HG03280 (cell line): ENCODE measurements around the gene ICOSLG.
"Not testable (repeated sequence)": the region's sequence is repeated elsewhere in the genome, so short reads cannot be mapped to it uniquely, and the experiment has no call there.

Source experiments
- ATAC-seq: cut with Tn5 transposase; IDR thresholded peaks from one replicate; pipeline ENCODE4 v1.9.1; 2021; ENCODE audit warnings: mild to moderate bottlenecking, moderate library complexity; ENCODE audit not compliant: unreplicated experiment

ICOSLG gene, protein sequence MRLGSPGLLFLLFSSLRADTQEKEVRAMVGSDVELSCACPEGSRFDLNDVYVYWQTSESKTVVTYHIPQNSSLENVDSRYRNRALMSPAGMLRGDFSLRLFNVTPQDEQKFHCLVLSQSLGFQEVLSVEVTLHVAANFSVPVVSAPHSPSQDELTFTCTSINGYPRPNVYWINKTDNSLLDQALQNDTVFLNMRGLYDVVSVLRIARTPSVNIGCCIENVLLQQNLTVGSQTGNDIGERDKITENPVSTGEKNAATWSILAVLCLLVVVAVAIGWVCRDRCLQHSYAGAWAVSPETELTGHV

DNA sequence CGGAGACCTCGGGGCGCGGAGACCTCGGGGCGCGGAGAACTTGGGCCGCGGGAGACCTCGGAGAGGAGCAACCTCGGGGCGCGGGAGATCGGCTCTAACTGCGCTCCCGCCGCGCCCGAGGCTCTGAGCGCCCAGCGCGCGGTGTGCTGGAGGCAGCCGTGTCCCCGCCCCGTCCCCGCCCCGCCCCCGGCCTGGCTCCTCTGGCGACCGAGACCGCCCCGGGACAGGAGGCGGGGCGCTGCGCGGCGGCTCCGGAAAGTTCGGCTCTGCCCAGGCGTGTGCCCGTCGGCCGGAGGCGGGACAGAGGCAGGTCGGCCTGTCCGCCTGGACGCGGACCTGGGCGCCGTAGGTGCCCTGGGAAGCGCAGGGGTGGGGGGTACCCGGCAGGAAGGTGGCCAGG, at the start of gene ICOSLG:
TSS of gene ICOSLG (minus strand) at position 102 of the 400 bp plus-strand sequence. CDS start 126 bp downstream, outside the sequence.
- ATAC-seq = peak; percentile 36

DNA sequence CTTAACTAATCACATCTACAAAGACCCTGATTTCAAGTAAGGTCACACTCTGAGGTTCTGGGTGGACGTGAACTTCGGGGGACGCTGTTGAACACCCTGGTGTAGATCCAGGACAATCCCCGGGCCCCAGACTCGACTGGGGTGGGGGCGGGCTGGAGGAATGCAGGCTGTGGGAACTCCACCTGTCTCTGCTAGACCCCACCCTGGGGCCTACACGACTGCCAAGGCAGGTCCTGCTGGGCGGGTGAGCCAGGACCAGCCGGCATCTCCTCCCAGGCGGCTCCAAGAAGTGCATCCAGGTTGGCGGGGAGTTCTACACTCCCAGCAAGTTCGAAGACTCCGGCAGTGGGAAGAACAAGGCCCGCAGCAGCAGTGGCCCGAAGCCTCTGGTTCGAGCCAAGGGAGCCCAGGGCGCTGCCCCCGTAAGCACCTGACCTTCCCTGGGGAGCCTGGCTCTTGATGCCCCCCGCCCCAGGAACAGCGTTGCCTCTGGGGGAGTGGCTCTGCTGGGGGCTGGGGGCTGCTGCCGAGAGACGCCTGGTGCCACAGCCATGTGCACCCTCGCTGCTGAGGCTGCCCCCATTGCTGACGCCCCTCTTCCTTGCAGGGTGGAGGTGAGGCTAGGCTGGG, 48.8 kb upstream of the ICOSLG start:
- no peak for ATAC-seq

GRCh38 chr21:44288251-44289110, 47.7 kb upstream of the ICOSLG start:
- ATAC-seq = no peak

DNA sequence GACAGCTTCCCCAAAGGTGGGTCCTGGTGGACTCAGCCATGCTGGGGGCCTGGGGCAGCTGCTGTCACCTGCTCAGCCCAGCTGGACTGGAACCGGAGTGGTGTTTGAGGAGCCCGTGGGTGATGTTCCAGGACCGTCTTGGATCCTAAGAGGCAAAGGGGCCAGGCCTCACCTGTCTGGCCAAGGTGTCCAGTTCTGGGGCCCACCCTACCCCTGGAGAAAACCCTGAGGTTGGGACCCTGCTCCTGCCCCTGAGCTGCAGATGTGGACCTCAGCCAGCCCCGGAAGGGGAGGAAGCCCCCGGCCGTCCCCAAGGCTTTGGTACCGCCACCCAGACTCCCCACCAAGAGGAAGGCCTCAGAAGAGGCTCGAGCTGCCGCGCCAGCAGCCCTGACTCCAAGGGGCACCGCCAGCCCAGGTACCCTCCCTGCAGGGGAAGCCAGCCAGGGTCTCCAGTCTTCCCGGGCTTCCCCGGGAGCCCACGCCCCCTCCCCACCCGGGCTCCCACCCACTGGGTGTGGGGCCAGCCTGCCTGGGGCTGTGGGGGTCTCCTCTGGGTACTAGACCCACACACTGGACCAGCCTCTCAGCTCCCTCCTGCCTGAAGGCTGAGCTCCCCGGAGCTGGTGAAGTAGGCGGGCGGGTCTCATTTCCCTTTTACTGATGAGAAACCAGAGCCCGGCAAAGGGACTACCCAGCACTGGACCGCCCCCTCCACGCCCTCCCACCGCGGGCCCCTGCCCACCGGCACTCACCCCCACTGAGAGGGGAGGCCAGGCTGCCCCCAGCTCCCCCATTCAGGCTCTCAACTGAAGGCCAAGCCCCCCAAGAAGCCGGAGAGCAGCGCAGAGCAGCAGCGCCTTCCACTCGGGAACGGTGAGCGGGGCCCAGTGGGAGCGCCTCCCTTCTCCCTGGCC, 46.2 kb upstream of the ICOSLG start:
- ATAC-seq = no peak

DNA sequence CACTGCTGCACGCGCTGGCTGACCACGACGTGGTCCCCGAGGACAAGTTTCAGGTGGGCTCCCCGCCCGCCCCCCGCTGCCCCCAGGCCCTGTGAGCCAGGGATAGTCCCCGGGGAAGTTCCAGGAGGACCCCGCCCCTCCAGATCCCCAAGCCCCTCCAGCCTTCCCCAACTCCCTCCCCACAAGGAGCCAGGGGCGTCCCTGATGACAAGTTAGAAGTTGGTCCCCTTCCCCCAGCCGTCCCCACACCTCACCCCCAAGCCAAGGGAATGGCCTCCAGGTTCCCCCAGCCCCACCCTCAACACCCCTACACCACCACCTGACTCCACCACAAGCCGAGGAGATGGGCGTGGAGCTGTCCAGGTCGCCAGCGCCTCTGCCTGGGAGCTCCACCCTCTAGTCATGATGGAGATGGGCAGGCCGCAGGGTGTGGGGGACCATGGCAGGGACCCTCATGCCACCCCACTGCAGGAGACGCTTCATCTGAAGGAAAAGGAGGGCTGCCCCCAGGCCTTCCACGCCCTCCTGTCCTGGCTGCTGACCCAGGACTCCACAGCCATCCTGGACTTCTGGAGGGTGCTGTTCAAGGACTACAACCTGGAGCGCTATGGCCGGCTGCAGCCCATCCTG, 45.5 kb upstream of the ICOSLG start:
- ATAC-seq = no peak

DNA sequence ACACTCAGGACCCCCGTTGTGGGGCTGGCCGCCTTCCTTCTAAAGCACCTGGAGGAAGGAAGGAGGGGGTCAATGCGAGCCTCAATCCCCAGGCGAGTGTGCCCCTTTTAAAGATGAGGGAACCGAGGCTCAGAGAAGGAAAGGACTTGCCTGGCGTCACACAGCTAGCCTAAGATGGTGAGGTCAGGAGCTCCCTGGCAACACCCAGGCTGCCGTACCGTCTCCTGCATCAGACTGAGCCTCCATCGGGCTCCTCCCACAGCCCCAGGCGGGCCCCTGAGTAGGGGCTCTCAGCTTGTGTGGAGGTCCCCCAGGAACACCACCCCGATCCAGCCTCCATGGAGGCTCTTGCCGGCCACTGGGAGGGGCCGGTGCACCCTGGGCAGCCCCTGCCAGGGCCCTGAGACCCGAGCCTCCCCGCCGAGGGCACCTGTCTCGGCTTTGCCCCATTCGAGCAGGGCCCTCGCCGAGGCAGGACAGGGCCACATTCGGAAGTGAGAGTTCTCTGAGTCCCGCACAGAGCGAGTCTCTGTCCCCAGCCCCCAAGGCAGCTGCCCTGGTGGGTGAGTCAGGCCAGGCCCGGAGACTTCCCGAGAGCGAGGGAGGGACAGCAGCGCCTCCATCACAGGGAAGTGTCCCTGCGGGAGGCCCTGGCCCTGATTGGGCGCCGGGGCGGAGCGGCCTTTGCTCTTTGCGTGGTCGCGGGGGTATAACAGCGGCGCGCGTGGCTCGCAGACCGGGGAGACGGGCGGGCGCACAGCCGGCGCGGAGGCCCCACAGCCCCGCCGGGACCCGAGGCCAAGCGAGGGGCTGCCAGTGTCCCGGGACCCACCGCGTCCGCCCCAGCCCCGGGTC, 44.6 kb upstream of the ICOSLG start, which contains the start of gene AIRE:
TSS of gene AIRE (plus strand) at position 739 of the 855 bp plus-strand sequence. CDS start 131 bp downstream, outside the sequence.
- ATAC-seq = no peak

DNA sequence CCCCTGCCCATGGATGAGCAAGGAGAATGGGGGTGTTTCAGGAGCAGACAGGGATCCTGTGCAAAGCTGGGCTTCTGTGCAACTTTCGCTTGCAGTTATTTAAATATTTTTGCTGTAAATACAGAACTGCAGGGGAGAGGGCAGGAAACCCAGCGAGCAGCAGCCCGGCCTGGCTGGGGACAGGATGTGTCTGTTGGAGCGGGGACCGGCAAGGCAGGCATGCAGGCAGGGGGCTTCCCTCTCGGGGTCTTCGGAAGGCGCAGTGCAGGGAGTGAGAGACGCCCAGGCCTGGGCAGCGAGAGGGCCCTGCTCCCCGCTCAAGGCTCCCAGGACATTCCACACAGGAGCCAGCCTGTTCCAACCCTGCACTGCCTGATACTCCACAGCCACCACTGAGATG, 43.2 kb upstream of the ICOSLG start:
- ATAC-seq = no peak

GRCh38 chr21:44283211-44283785, 42.6 kb upstream of the ICOSLG start:
- ATAC-seq = not testable (repeated sequence)

DNA sequence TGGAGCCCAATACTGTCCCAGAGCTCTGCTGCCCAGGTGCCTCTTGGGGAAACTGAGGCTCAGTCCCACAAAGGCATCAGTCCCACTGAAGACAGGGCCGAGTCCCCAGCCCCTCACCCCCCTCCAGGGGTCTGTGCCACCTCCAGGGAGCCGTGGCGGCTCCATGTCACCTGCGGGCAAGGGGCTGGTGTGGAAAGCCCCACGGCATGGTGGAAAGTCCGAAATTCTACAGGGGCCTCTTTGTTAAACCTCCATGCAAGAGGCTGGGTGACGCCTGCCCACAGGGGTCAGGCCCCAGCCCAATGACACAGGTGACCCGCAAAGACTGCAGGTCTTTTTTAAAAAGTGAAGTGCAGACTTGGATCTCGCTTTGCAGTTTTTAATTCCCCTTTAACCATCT, 41.6 kb upstream of the ICOSLG start:
- no peak for ATAC-seq

DNA sequence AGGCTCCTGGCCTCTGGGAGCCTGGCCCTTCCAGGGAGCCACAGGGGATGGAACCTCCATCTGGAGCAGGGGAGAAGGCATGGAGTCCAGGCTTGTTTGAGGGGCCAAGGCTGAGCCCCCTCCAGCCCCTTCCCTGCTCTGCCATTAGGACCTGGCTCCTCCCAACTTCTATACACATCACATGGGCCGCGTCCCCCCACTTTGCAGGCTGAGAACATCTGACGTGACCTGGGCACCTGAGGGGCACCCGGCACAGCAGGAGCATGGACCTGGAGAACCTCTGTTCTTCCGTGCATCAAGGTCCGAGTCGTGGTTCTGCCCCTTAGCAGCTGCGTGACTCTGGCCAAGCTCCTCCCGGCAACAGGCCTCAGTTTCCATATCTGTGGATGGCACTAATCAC, 41.1 kb upstream of the ICOSLG start:
- ATAC-seq = no peak

DNA sequence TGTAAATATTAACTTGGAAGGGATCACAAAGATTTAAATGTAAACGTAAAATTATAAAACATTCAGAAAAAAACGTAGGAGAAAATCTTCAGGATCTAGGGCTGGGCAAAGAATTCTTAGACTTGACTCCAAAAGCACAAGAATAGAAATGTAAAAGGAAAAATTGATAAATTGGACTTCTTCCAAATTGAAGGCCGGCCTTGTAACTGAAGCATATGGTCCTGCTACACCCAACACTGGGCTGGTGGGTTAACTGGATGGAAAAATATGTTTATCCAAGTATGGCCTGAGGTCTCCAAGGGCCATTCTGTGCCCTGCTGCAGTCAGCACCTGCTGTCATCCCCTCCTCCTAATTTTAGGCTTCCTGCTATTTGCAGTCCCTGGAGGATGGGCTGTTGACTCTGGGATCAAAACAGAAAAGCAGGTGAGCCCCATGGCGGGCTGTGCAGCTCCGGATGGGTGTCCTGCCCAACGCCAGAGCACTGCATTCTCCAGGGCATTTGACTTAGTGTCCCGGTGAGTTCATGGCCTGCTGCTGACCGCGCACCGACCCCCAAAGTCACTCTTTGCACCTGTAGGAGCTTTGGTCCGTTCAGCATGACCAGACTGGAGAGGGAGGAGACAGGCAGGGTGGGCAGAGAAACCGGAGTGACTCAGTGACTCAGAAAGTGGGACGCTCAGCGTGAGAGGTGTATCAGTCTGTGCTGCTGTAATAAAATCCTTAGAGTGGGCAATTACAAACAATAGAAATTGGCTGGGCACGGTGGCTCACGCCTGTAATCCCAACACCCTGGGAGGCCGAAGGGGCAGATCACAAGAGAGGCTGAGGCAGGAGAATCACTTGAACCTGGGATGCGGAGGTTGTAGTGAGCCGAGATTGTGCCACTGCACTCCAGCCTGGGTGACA, 38.9 kb upstream of the ICOSLG start:
- no peak for ATAC-seq

- no peak for ATAC-seq
These were observed 34.3 kb upstream of the ICOSLG start for GRCh38 chr21:44275041-44275440.

GRCh38 chr21:44273046-44273445, 32.3 kb upstream of the ICOSLG start:
- no peak for ATAC-seq

GRCh38 chr21:44272284-44272858, 31.6 kb upstream of the ICOSLG start:
- no peak for ATAC-seq

- ATAC-seq = no peak
These were observed 31.0 kb upstream of the ICOSLG start for GRCh38 chr21:44271558-44272283.

DNA sequence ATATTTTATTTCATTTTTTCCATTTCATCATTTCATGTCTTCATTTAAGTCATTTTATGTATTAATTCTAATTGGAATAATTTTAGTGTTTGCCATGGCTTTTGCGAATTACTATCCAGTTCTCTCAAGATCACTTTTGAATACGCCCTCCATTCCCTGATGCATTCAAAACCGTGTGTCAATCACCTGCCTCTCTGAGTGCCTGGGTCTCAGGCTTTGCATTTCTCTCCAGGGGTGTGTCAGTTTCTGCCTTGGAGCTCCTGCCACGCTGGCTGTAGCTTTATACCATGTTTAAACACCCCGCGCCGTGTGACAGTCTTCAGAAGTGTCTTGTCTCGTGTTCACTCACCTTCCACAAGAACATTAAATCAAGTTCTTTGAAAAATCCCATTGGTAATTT, 28.3 kb upstream of the ICOSLG start:
- ATAC-seq = no peak

DNA sequence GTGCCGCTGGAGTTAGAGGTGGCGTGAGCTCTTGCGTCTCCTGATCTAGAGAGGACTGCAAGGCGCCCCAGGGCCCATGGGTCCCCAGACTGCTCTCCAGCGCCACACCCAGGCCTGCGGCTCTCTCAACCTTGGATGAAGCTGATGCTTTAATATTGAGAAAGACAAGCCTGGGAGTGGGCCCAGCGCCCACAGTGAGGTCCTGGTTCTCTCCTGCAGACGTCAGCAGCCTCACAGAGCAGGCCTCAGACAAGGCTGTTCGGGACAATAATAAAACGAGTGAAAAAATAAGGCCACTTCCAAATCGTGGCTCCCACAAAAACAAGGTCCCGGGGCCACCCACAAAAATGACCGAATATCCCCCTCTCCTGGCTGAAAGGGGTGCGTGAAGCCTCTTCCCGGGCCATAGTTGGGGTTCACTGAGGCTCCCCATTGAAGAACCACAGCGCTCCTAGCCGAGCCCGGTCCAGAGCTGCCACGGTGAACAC, 27.0 kb upstream of the ICOSLG start:
- no peak for ATAC-seq
